ENCODE measurements around the gene DCP2.
"Not testable (repeated sequence)": the region's sequence is repeated elsewhere in the genome, so short reads cannot be mapped to it uniquely, and the experiment has no call there.

The DCP2 gene

DNA sequence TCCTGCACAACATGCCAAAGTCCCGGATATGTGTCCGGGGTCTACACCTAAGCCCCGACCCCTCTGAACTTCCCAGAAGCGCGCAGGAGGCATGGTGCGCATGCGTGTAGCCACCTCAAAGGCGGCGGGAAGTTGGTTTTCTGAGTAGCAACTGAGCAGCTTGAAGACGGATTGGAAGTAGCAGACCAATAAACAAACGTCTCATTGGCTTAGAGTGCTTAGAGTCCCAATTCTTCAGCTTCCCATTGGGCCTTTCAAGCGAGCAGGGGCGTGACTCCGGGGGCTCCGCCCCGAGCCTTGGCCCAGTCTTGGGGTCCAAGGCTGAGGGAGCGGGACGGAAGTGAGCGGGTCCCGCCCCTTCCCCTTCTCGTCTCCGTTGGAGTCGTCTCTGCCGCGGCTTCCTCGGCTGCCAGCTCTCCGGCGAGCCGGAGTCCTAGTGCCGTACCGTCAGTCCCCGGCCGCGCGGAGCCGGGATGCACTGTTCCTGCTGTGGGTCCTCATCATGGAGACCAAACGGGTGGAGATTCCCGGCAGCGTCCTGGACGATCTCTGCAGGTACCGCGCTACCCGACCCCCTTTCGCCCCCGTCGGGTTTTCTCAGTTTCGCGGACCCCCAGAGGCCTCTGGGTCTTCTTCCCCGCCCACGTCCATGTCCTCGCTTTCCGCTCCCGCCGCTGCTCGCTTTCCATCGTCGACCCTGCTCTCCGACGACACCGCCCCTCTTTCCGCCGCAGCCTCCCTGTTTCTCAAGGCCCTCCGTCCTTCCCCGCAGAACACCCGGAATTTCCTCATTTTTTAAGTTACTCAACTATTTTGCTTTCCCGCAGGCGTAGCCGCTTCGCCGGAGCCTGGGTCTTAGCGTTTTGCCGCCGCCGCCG, at the start of gene DCP2:
DCP2 (plus strand) TSS at position 367 of the 878 bp plus-strand sequence; CDS start at position 503, 136 bp downstream.
- peak; percentile 90 to 91 for DNase-seq (ENCODE audit: low read depth in 2 of 2)

DNA sequence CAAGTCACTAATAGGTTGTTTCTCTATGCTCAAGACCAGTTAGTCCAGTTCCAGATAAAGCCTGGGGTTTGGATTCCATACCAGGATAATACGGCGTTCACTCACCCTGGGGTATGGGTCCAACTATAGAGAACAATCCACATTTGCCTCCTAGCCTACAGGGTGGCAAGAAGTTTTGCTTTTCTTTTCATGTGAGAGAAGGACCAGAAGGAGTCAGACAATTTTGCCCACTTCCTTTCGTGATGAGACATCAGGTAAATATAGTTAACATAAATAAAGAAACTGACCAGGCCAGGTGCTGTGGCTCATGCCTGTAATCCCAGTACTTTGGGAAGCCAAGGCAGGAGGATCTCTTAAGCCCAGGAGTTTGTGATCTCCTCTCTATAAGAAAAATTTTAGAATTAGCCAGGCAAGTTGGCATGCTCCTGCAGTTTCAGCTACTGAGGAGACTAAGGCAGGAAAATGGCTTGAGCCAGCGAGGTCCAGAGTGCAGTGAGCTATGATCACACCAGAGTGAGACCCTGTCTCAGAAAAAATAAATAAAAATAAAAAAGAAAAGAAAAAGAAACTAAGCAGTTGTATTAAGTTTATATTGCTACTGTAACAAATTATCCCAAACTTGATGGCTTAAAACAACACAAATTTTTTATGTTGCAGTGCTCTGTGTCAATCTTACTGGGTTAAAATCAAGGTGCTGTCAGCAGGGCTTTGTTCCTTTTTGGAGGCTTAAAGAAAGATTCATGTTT, 47.1 kb upstream of the DCP2 start:
- DNase-seq (ENCODE audit: low read depth in 2 of 2): no peak

DNA sequence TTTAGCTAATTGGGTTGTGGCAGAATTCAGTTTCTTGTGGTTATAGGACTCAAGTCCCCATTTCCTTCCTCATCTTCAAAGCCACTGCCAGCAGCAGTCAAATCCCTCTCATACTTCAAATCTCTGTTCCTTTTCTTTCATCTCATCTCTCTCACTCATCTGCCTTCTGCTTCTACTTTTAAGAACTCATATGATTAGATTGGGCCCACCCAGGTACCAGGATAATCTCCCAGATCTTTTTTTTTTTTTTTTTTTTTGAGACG, 46.6 kb upstream of the DCP2 start:
- DNase-seq (ENCODE audit: low read depth in 2 of 2): no peak

- DNase-seq (ENCODE audit: low read depth in 2 of 2): no peak
Observed at GRCh38 chr5:112931473-112931872, 45.1 kb upstream of the DCP2 start.

DNA sequence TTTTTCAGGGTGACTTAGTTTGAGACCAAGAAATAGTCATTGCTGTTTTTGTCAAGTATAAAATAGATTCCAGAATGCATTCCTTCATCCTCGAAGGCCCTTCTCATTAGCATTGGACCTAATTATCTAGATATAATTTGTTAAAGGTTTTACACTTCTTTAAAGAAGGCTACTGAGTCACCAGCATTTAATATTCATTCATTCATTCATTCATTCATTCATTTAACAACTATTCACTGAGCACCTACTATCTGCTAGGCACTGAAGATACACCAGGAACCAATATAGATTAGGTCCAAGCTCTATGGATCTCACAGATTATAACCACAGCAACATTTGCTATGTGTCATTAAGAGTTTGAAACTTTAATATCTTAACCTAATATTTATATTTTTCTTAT, 43.5 kb upstream of the DCP2 start:
- DNase-seq (ENCODE audit: low read depth in 2 of 2): no peak

DNA sequence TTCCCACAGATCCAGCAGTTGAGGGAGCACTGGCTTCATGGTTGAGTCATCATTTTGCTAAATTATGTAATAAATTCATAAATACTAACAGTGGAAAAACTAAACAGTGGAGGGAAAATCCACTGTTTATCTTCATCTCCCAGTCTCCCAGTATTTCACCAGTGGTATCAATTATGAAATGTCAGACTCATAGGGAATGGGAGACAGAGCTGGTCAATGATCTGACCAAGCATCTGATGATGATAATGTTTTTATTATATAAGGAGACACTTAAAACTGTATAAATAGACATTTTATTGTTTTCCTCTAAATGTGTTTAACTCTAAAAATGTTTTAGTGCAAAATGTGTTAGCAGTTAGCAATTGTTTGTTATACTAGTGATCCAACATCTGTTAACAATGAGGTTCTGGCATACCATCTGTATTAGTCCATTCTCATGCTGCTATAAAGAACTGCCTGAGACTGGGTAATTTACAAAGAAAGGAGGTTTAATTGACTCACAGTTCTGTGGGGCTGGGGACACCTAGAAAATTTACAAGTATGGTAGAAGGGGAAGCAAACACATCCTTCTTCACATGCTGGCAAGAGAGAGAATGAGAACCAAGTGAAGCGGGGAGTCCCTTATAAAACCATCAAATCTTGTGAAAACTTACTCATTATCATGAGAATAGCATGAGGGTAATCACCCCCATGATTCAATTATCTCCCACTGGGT, 42.8 kb upstream of the DCP2 start:
- DNase-seq (ENCODE audit: low read depth in 2 of 2): no peak

GRCh38 chr5:112934366-112934663, 42.3 kb upstream of the DCP2 start:
- no peak for DNase-seq (ENCODE audit: low read depth in 2 of 2)

DNA sequence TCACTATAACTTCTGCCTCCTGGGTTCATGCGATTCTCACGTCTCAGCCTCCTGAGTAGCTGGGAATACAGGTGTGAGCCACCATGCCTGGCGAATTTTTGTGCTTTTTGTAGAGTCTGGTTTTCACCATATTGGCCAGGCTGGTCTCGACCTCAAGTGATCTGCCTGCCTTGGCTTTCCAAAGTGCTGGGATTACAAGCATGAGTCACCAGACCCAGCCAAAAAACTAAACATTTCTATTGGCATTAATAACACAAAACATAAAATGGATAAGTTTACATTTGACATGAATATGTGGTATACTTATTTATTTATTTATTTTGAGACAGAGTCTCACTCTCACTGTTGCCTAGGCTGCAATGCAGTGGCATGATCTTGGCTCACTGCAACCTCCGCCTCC, 40.9 kb upstream of the DCP2 start:
- no peak for DNase-seq (ENCODE audit: low read depth in 2 of 2)

- no peak for DNase-seq (ENCODE audit: low read depth in 2 of 2)
Observed at GRCh38 chr5:112938286-112938685, 38.3 kb upstream of the DCP2 start.

DNA sequence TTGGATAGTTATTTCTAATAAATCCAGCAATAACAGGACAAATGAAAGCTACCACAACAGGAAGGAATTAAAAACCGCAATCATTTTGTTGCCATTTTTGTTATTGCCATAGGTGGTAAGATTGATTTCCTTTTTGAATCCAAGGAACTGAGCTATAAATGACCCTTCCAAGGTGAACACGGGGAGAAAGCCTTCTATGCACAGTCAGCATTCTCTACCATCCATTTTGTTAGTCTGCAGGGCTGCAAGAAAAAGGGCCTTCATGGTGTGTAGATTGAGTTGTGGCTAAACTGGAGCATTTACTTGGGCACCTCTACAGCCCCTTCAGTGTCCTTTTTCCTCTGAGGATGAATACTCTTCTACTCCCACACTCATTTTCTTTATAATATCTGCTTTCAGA, 35.9 kb upstream of the DCP2 start:
- DNase-seq (ENCODE audit: low read depth in 2 of 2): no peak

GRCh38 chr5:112948458-112948857, 28.1 kb upstream of the DCP2 start:
- no peak for DNase-seq (ENCODE audit: low read depth in 2 of 2)

GRCh38 chr5:112951124-112951702, 25.4 kb upstream of the DCP2 start:
- DNase-seq (ENCODE audit: low read depth in 2 of 2): no peak

DNA sequence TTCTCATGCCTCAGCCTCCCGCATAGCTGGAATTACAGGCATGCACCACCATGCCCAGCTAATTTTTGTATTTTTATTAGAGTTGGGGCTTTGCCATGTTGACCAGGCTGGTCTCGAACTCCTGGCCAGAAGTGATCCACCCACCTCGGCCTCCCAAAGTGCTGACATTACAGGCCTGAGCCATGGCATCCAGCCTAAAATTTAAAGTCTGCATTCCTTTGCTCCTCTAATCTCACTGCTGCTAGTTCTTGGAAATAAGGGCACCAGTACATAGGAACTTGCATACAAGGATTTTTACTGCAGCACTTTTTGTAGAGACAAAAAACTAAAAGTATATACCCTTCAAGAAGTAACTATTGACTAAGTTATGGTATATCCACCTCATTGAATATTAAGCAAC, 20.0 kb upstream of the DCP2 start:
- no peak for DNase-seq (ENCODE audit: low read depth in 2 of 2)

DNA sequence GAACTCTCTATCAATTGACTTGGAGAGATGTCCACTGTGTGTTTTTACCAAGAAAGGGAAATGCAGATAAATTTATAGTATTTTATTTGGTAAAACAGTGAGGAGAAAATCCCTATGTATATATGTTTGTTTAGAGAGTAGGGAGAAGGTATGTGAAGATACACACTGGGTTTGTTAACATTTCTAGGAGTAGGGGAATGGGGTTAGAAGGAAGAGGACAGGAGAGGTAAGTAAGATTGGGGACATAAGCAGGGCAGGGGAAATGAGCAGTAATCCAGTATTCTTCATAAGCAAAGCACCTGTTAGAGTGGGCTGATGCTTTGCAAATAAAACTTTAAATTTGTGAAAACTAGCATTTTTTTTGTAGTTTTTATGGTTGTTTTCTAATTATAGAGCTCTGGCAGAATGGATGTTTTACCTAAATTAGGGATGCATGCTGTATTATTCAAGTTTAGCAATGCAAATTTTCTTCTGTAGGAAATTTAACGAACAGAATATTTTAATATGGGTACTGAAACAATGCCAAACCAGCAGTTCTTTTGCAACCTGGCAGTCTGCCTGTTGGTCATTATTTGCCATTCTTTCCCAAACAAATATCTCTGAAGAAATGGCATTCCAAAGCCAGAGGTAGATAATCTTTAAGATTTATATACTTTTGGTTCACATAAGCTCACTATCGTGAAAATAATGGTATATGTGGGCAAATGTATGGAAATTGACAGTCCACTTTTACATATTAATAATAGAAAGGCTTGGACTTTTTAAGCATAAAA, 19.4 kb upstream of the DCP2 start:
- no peak for DNase-seq (ENCODE audit: low read depth in 2 of 2)

DNA sequence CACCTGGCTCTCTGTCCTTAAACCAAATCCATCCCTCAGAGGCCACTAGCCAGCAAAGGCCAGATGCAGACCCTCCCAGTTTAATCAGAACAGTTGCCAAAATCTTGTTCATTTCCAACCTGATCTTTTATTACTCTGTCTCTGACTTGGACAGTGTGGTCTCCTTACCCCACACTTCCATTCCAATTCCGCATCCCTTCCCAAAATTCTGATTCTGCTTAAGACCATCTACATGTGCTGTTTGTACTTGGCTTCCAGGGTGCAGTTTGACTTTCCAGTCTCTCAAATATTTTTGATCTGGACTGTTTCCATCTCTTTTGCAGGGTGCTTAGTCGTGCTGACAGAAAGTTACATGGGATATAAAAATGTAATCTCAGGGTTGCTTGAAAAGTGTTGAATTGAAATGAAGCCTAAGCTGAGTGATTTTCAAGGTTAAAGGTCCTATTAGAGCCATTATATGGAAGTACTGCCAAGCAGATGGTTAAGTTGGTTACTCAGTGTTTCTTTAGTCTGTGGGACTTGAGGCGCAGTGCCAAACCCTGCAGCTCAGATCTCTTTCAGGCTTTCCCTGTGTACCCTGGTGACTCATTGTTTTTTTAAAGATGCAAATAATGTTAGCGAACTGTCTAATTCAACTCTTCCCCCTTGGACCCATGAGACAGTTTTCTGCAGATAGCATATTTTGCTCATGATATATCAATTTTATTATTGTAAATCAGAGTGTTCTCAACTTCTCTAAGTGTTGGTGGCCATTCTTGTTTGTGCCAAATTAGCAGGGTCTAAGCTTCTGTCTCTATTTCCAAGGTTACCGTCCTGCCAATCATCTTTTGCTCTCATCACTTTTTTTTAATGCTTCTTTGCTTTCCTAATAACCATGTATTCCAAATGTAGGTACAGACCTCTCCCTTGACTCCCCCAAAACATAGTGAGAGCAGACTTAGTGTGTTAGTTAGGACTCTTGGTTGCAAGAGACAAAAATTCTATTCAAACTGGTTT, 18.2 kb upstream of the DCP2 start:
- no peak for DNase-seq (ENCODE audit: low read depth in 2 of 2)

DNA sequence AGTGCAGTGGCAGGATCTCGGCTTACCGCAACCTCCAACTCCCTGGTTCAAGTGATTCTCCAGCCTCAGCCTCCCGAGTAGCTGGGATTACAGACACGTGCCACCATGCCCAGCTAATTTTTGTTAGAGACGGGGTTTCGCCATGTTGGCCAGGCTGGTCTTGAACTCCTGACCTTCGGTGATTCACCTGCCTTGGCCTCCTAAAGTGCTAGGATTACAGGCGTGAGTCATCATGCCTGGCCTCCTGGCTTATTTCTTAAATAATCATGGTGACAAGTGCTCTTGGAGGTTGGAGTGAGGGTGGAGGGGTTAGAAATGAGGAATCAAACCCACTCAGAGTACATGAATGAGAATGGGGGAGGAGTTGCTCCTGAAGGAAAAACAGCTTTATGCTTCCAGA, 16.7 kb upstream of the DCP2 start:
- DNase-seq (ENCODE audit: low read depth in 2 of 2): not testable (repeated sequence)

- no peak for DNase-seq (ENCODE audit: low read depth in 2 of 2)
Observed at GRCh38 chr5:112960315-112960714, 16.3 kb upstream of the DCP2 start.

DNA sequence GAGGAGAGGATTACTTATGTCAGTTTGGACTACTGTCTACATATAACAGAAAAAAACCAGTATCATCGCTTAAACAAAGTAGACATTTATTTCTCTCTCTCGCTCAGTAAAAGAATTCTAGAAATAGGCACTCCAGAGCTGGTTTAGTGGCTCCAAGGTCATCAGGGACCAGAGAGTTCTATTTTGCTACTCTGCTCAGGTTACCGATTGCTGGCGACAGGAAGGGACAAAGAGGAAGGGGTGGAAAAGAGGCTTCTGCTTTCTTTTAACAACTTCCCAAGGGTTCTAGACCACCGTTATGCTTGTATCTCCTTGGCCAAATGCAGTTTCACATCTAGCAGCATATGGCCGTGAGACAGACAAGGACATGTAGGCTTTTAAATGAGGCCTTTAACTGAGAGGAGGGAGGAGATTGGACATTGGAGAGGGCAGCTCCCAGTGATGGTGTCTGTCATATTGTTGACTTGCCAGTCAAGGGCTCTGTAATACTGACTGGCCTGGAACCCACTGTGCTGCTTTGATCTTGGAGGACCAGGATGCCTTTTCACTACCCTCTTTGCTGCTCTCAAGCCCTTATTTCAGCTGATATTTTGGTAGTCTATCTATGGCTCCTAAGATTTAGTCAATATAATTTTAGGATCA, 15.6 kb upstream of the DCP2 start:
- DNase-seq (ENCODE audit: low read depth in 2 of 2): no peak

DNA sequence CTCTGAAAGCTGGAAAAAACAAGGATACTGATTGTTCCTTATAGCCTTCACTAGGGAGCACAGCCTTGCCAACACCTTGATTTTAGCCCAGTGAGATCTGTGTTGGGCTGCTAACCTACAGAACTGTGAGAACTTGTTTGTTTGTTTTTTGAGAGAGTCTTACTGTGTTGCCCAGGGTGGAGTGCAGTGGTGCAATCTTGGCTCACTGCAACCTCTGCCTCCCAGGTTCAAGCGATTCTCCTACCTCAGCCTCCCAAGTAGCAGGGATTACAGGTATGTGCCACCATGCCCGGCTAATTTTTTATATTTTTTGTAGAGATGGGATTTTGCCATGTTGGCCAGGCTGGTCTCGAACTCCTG, 13.2 kb upstream of the DCP2 start:
- DNase-seq (ENCODE audit: low read depth in 2 of 2): not testable (repeated sequence)

- no peak for DNase-seq (ENCODE audit: low read depth in 2 of 2)
Observed at GRCh38 chr5:112965733-112966306, 10.8 kb upstream of the DCP2 start.

Measured in stimulated activated CD8-positive, alpha-beta memory T cell treated with anti-CD3 and anti-CD28 coated beads, Interleukin-2, amount 100 ng/mL, for 48 hours (primary cell).